ENCODE data around the gene SH3PXD2A. TPM values are rescaled to one million over a fixed set of nuclear protein-coding genes. Genes with fewer than 3 reads are reported as not detected.

Gene SH3PXD2A
- total and polyA plus RNA-seq, 10 donors, result 2.6 to 50.0 (median 35.2) TPM

DNA sequence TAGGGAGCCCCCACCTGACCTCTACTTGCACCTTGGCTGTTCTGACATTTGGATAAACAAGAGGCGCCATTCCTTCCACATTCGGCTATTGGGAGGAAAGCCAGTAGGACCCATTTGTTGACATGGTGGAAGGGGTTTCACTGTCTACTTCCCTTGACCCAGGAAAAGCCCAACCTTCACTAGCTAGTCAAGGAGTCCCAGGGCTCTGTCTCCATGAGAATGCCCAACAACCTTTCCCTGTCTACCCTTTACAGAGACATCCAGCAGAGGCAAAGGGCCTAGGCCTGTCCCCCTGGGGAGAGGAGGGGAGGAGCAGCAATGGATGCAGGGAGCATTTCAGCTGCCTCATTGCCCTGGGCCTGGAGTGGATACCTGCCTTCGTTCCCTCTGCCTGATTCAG lies 225.8 kb downstream of the SH3PXD2A start:
- Histone ChIP-seq H3K27me3 (replicated peaks in 1 of 7) (no peaks in the 10 kb centered on the region), H3K4me1 (peaks cover 0 to 7% (median 0%) of the 10 kb centered on the region in 6 donors), H3K27ac (no peak overlapping the region), H3K36me3 (peaks cover 0 to 61% (median 21%) of the 10 kb centered on the region in 6 donors), H3K4me3 (no peak overlapping the region), H3K9me3 (no peaks in the 10 kb centered on the region)
- TF ChIP-seq, protein P1, sequence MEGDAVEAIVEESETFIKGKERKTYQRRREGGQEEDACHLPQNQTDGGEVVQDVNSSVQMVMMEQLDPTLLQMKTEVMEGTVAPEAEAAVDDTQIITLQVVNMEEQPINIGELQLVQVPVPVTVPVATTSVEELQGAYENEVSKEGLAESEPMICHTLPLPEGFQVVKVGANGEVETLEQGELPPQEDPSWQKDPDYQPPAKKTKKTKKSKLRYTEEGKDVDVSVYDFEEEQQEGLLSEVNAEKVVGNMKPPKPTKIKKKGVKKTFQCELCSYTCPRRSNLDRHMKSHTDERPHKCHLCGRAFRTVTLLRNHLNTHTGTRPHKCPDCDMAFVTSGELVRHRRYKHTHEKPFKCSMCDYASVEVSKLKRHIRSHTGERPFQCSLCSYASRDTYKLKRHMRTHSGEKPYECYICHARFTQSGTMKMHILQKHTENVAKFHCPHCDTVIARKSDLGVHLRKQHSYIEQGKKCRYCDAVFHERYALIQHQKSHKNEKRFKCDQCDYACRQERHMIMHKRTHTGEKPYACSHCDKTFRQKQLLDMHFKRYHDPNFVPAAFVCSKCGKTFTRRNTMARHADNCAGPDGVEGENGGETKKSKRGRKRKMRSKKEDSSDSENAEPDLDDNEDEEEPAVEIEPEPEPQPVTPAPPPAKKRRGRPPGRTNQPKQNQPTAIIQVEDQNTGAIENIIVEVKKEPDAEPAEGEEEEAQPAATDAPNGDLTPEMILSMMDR (IDR thresholded peaks at IDR 0.05 in 8 of 11, conservative IDR thresholded peaks at IDR 0.05 in 3 of 11), result no peak
- TF ChIP-seq POLR2A (IDR thresholded peaks at IDR 0.05) (no peak), POLR2AphosphoS5 (IDR thresholded peaks at IDR 0.05) (no peak)
- 49 to 91% (median 78%) methylated on average over 3 of the region's 3 CpGs for WGBS, 5 donors
- no peak for DNase-seq
- intact Hi-C loops (cut with DNase I; ENCODE audit: low total_unique reads), result no loop called here

- intact Hi-C loops (cut with DNase I; ENCODE audit: low total_unique reads), result no loop called here
- H3K9me3 ChIP-seq, result no peaks in the 10 kb centered on the region
- H3K27me3 ChIP-seq (replicated peaks in 1 of 7), result no peaks in the 10 kb centered on the region
- H3K4me1 ChIP-seq, result peaks cover 0 to 7% (median 0%) of the 10 kb centered on the region in 6 donors
- no peak overlapping the region for H3K4me3 ChIP-seq
- no peak for DNase-seq
- no peak for TF ChIP-seq POLR2AphosphoS5 (IDR thresholded peaks at IDR 0.05)
- WGBS, 5 donors, result 88 to 97% (median 92%) methylated on average over 13 of the region's 13 CpGs
- H3K36me3 ChIP-seq, result peaks cover 0 to 71% (median 25%) of the 10 kb centered on the region in 6 donors
- no peak overlapping the region for H3K27ac ChIP-seq
These were observed 227.5 kb downstream of the SH3PXD2A start for GRCh38 chr10:103627893-103628292.

DNA sequence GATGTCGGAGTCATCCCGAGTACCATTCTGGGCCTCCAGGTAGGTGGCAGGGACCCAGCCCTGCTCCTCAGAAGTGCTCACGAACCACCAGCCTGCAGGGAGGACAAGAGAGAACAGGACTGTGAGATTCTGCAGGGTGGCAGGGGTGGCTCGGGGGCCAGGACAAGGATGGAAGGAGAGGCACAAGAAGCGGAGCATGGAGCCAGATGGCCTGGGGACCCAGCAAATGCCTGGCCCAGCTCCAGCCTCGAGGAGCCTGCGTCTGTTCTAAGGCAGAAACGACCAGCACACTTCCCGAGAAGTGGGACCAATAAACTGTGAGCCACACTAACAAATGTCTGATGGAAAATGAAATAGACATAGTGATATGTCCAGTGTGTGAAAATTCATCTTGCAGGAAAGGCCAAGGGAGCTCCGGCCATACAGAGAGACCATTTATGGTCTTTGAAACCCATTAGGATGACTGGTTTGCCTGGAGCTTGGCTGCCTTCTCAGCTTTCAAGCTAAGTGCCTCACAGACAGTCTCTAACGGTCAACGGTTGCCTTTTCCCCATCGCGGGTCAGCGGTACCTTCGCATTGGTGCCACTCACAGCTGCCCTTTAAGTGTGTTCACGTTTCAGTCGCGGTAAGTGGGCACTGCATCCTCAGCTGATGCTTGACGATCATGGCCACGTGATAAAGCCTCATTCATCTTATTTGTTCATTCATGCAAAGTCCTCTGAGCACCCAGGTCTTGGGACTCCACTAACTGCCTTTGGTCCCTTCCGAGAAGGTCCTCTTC lies 228.1 kb downstream of the SH3PXD2A start:
- Histone ChIP-seq H3K4me3 (no peak overlapping the region), H3K9me3 (no peaks in the 10 kb centered on the region), H3K27me3 (replicated peaks in 1 of 7) (no peaks in the 10 kb centered on the region), H3K36me3 (peaks cover 0 to 71% (median 28%) of the 10 kb centered on the region in 6 donors), H3K4me1 (peaks cover 0 to 7% (median 0%) of the 10 kb centered on the region in 6 donors), H3K27ac (no peak overlapping the region)
- TF ChIP-seq POLR2AphosphoS5 (IDR thresholded peaks at IDR 0.05), result peak in 1 of 3 donors; percentile 32
- TF ChIP-seq, protein P1 (IDR thresholded peaks at IDR 0.05 in 8 of 11, conservative IDR thresholded peaks at IDR 0.05 in 3 of 11), result no peak
- DNase-seq, result no peak
- 82 to 94% (median 89%) methylated on average over 21 to 22 of the region's 22 CpGs for WGBS, 5 donors
- intact Hi-C loops (cut with DNase I; ENCODE audit: low total_unique reads), result no loop called here

DNA sequence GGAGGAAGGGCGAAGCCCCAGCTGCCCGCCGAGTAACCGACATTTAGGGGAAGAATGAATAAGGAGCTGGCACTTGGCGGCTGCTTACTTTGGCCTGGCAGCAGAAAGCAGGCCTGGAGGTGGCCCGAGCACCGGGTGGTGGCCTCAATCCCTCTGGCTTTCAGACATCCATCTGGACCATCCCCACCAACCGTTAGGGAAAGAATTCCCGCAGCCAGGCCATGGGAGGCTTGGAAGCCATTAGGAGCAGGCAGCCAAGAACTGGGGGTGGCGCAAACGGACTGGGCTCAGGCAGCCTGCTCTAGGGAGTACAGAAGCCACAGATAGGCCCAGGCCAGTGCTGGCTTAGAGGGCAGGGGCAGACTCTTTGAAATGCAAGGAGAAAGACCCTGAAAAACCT lies 229.2 kb downstream of the SH3PXD2A start:
- Histone ChIP-seq H3K9me3 (no peaks in the 10 kb centered on the region), H3K4me1 (peaks cover 0 to 7% (median 0%) of the 10 kb centered on the region in 6 donors), H3K4me3 (no peak overlapping the region), H3K27me3 (replicated peaks in 1 of 7) (no peaks in the 10 kb centered on the region), H3K27ac (no peak overlapping the region), H3K36me3 (peaks cover 0 to 73% (median 35%) of the 10 kb centered on the region in 6 donors)
- DNase-seq, result no peak
- WGBS, 5 donors, result 87 to 94% (median 94%) methylated on average over 7 to 11 of the region's 11 CpGs
- TF ChIP-seq, protein P1 (IDR thresholded peaks at IDR 0.05 in 8 of 11, conservative IDR thresholded peaks at IDR 0.05 in 3 of 11), result no peak
- TF ChIP-seq POLR2AphosphoS5 (IDR thresholded peaks at IDR 0.05), result no peak
- no peak for TF ChIP-seq POLR2A (IDR thresholded peaks at IDR 0.05)
- intact Hi-C loops (cut with DNase I; ENCODE audit: low total_unique reads), result no loop called here
